ENCODE results near the gene NRL.
"Not testable (repeated sequence)": the region's sequence is repeated elsewhere in the genome, so short reads cannot be mapped to it uniquely, and the experiment has no call there.

Gene NRL

GRCh38 chr14:24054646-24055045 is 60.1 kb downstream of the NRL start:
- DNase-seq (ENCODE audit: insufficient read length, low spot score) = no peak
- no peak for FAIRE-seq

GRCh38 chr14:24054324-24054641 is 60.5 kb downstream of the NRL start:
- FAIRE-seq (no peak), DNase-seq (ENCODE audit: insufficient read length, low spot score) (no peak)

- no peak for DNase-seq (ENCODE audit: insufficient read length, low spot score)
Observed at GRCh38 chr14:24053548-24054323, 61.0 kb downstream of the NRL start.

GRCh38 chr14:24052656-24053547 is 61.8 kb downstream of the NRL start:
- FAIRE-seq = no peak
- DNase-seq (ENCODE audit: insufficient read length, low spot score) = no peak

More at GRCh38 chr14:24053548-24054323, 61.0 kb downstream of the NRL start:
- no peak for FAIRE-seq

- peak; percentile 80 for DNase-seq (ENCODE audit: insufficient read length, low spot score)
- FAIRE-seq = no peak
Observed at GRCh38 chr14:24051789-24052655, 62.7 kb downstream of the NRL start, which contains the start of gene CARMIL3. CARMIL3 (plus strand) TSS chr14:24052009; CDS start chr14:24052154, 145 bp downstream.

GRCh38 chr14:24051176-24051788 is 63.5 kb downstream of the NRL start:
- FAIRE-seq (no peak), DNase-seq (ENCODE audit: insufficient read length, low spot score) (no peak)

GRCh38 chr14:24050753-24051152 is 64.0 kb downstream of the NRL start:
- not testable (repeated sequence) for FAIRE-seq; DNase-seq (ENCODE audit: insufficient read length, low spot score)

- DNase-seq (ENCODE audit: insufficient read length, low spot score); FAIRE-seq: not testable (repeated sequence)
Observed at GRCh38 chr14:24049002-24049401, 65.7 kb downstream of the NRL start.

- DNase-seq (ENCODE audit: insufficient read length, low spot score) = no peak
Observed at GRCh38 chr14:24042746-24043145, 72.0 kb downstream of the NRL start.

GRCh38 chr14:24040692-24041091 is 74.1 kb downstream of the NRL start:
- no peak for DNase-seq (ENCODE audit: insufficient read length, low spot score)
- no peak for FAIRE-seq

More at GRCh38 chr14:24042746-24043145, 72.0 kb downstream of the NRL start:
- no peak for FAIRE-seq

GRCh38 chr14:24038686-24039085 is 76.1 kb downstream of the NRL start:
- DNase-seq (ENCODE audit: insufficient read length, low spot score) = no peak
- no peak for FAIRE-seq

GRCh38 chr14:24037658-24038037 is 77.1 kb downstream of the NRL start:
- FAIRE-seq (no peak), DNase-seq (ENCODE audit: insufficient read length, low spot score) (no peak)

GRCh38 chr14:24036963-24037657 is 77.6 kb downstream of the NRL start:
- not testable (repeated sequence) for FAIRE-seq; DNase-seq (ENCODE audit: insufficient read length, low spot score)

GRCh38 chr14:24036169-24036962 is 78.4 kb downstream of the NRL start:
- FAIRE-seq = no peak
- peak; percentile 53 for DNase-seq (ENCODE audit: insufficient read length, low spot score)

- not testable (repeated sequence) for FAIRE-seq; DNase-seq (ENCODE audit: insufficient read length, low spot score)
Observed at GRCh38 chr14:24035769-24036168, 79.0 kb downstream of the NRL start.

- no peak for FAIRE-seq
- no peak for DNase-seq (ENCODE audit: insufficient read length, low spot score)
Observed at GRCh38 chr14:24032727-24033418, 81.9 kb downstream of the NRL start.

GRCh38 chr14:24031331-24031730 is 83.4 kb downstream of the NRL start:
- FAIRE-seq = not testable (repeated sequence)

GRCh38 chr14:24029687-24030086 is 85.1 kb downstream of the NRL start:
- not testable (repeated sequence) for FAIRE-seq; DNase-seq (ENCODE audit: insufficient read length, low spot score)

More at GRCh38 chr14:24031331-24031730, 83.4 kb downstream of the NRL start:
- DNase-seq (ENCODE audit: insufficient read length, low spot score) = not testable (repeated sequence)
